ENCODE data around the gene THEMIS. TPM values are rescaled to one million over a fixed set of nuclear protein-coding genes. Genes with fewer than 3 reads are reported as not detected.
A peak's percentile ranks its signal among the peaks of the same experiment; 100 is the strongest.

THEMIS gene
- polyA plus RNA-seq, 1 experiment = not detected

DNA sequence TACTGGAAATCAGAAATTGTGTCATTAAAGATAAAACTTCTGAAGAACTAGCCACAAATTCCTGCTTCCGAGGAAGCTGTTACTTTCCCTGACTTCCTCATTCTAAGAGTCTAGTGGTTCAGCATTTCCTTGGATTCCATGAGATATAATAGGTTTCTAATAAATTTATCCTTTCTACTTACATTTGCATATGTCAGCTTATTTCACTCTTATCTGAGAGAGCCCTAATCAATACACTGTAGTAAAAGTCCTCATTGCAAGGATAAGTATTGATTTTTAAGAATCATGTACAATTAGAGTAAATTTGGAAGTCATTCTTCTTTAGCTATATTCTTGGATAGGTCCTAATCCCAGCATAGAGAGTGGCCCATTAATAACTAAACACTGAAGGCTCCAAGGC lies 16.9 kb upstream of the THEMIS start:
- DNase-seq (ENCODE audit: low read depth) = no peak
- POLR2A ChIA-PET = no interaction called here
- CTCF ChIA-PET = interaction anchor here (0.7 kb wide), 1 partner anchor 808 kb away, joined by 3 read pairs; no protein-coding TSS in a partner anchor
- Histone ChIP-seq H3K27me3 (ENCODE audit: control insufficient read depth, insufficient read depth, low read length) (no peaks in the 10 kb centered on the region), H3K4me3 (ENCODE audit: low read depth, low read length) (no peak overlapping the region), H3K36me3 (ENCODE audit: control insufficient read depth, insufficient read depth, low read length) (no peaks in the 10 kb centered on the region)
- TF ChIP-seq, protein P1, sequence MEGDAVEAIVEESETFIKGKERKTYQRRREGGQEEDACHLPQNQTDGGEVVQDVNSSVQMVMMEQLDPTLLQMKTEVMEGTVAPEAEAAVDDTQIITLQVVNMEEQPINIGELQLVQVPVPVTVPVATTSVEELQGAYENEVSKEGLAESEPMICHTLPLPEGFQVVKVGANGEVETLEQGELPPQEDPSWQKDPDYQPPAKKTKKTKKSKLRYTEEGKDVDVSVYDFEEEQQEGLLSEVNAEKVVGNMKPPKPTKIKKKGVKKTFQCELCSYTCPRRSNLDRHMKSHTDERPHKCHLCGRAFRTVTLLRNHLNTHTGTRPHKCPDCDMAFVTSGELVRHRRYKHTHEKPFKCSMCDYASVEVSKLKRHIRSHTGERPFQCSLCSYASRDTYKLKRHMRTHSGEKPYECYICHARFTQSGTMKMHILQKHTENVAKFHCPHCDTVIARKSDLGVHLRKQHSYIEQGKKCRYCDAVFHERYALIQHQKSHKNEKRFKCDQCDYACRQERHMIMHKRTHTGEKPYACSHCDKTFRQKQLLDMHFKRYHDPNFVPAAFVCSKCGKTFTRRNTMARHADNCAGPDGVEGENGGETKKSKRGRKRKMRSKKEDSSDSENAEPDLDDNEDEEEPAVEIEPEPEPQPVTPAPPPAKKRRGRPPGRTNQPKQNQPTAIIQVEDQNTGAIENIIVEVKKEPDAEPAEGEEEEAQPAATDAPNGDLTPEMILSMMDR (IDR thresholded peaks at IDR 0.05; ENCODE audit: insufficient read depth, low read depth, low read length) = no peak

DNA sequence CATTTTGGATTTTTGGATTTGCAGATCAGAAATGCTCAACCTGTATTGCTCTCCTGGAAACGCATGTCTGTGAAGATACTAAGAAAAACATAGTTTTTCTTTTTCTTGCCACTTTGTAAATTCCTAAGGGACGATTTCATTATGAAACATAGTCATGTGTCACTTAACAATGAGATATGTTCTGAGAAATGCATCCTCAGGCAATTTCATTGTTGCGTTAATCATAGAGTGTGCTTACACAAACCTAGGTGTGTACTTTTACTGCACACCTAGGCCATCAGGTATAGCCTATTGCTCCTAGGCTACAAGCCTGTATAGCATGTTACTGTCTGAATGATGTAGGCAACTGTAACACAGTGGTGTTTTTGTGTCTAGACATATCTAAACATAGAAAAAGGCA lies 13.4 kb upstream of the THEMIS start:
- Histone ChIP-seq H3K27me3 (ENCODE audit: control insufficient read depth, insufficient read depth, low read length) (no peaks in the 10 kb centered on the region), H3K4me3 (ENCODE audit: low read depth, low read length) (no peak overlapping the region), H3K36me3 (ENCODE audit: control insufficient read depth, insufficient read depth, low read length) (no peaks in the 10 kb centered on the region)
- ChIA-PET POLR2A (no interaction called here), CTCF (no interaction called here)
- TF ChIP-seq, protein P1 (IDR thresholded peaks at IDR 0.05; ENCODE audit: insufficient read depth, low read depth, low read length) = no peak
- peak; percentile 11 for DNase-seq (ENCODE audit: low read depth)

- no peaks in the 10 kb centered on the region for H3K27me3 ChIP-seq (ENCODE audit: control insufficient read depth, insufficient read depth, low read length)
- ChIA-PET CTCF (interaction anchor here (0.5 kb wide), 1 partner anchor 51 kb away, joined by 3 read pairs; no protein-coding TSS in a partner anchor), POLR2A (no interaction called here)
- no peak for DNase-seq (ENCODE audit: low read depth)
- TF ChIP-seq, protein P1 (IDR thresholded peaks at IDR 0.05; ENCODE audit: insufficient read depth, low read depth, low read length) = no peak
- H3K36me3 ChIP-seq (ENCODE audit: control insufficient read depth, insufficient read depth, low read length) = no peaks in the 10 kb centered on the region
- H3K4me3 ChIP-seq (ENCODE audit: low read depth, low read length) = no peak overlapping the region
Measured at GRCh38 chr6:127912914-127913313, 12.1 kb upstream of the THEMIS start.

- Histone ChIP-seq H3K4me3 (ENCODE audit: low read depth, low read length) (no peak overlapping the region), H3K36me3 (ENCODE audit: control insufficient read depth, insufficient read depth, low read length) (no peaks in the 10 kb centered on the region), H3K27me3 (ENCODE audit: control insufficient read depth, insufficient read depth, low read length) (no peaks in the 10 kb centered on the region)
- CTCF ChIA-PET = no interaction called here
- TF ChIP-seq, protein P1 (IDR thresholded peaks at IDR 0.05; ENCODE audit: insufficient read depth, low read depth, low read length) = no peak
- POLR2A ChIA-PET = no interaction called here
- DNase-seq (ENCODE audit: low read depth) = no peak
Measured at GRCh38 chr6:127907960-127908640, 7.2 kb upstream of the THEMIS start.

DNA sequence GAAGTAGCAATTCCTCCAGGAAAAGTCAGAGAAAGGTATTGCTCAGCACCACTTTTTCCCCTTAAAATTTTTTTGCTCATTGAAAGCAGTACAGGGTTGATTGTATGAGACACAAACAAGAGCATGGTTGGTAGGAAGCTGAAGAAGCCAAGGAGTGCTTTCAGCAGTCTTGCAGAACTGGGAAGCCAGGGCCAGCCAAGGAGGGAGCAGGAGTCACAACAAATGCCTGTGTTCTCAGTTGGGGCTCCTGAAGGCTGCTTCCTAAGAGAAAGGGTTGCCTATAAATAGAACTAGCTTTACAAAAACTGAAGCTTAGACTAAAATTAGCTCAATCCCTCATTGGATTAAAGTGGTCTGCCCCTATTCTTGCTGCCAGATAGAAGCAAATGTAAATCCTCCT lies 3.3 kb upstream of the THEMIS start:
- CTCF ChIA-PET = no interaction called here
- Histone ChIP-seq H3K27me3 (ENCODE audit: control insufficient read depth, insufficient read depth, low read length) (no peaks in the 10 kb centered on the region), H3K36me3 (ENCODE audit: control insufficient read depth, insufficient read depth, low read length) (no peaks in the 10 kb centered on the region), H3K4me3 (ENCODE audit: low read depth, low read length) (no peak overlapping the region)
- DNase-seq (ENCODE audit: low read depth) = no peak
- POLR2A ChIA-PET = no interaction called here
- TF ChIP-seq, protein P1 (IDR thresholded peaks at IDR 0.05; ENCODE audit: insufficient read depth, low read depth, low read length) = no peak

Data from BJ (cell line).